GM12878 (cell line): ENCODE measurements around the gene TCF7L2. TPM values are rescaled to one million over a fixed set of nuclear protein-coding genes. Genes with fewer than 3 reads are reported as not detected.

Experiments
- ATAC-seq: fragments of 200-7000 bp; cut with Tn5 transposase; 3 replicates; pipeline ENCODE4 v1.9.1; 2020; ENCODE audit warnings: mild to moderate bottlenecking, moderate library complexity
- BruUV-seq: library from RNA; stranded (reverse); fragments of 400-500 nt; replicated peaks from 2 replicates; lab custom pipeline; 2021; lab: Mats Ljungman, UMichigan
- CTCF ChIA-PET: fragments of 300-600 bp; sonication (Branson Sonifier 250); formaldehyde crosslinking; extraction: SDS; loops from one replicate; lab custom pipeline; 2021; ENCODE audit warnings: inconsistent platforms; lab: Yijun Ruan, JAX
- POLR2A ChIA-PET: fragments of 350-600 bp; formaldehyde crosslinking; extraction: SDS; loops from one replicate; lab custom pipeline; 2021; ENCODE audit warnings: inconsistent platforms; lab: Charles Lee
- RAD21 ChIA-PET: fragments of 300-600 bp; sonication (Branson Sonifier 250); formaldehyde crosslinking; loops from one replicate; lab custom pipeline; 2023; ENCODE audit warnings: antibody characterized with exemption; ENCODE audit not compliant: unreplicated experiment; lab: Charles Lee
- SMC1A ChIA-PET: fragments of 300-600 bp; sonication (Branson Sonifier 250); formaldehyde crosslinking; loops from one replicate; lab custom pipeline; 2023; ENCODE audit not compliant: unreplicated experiment, uncharacterized antibody; lab: Charles Lee
- DNase-seq: peaks from one replicate; pipeline ENCODE4 v3.0.0-alpha.2; 2011; ENCODE audit warnings: low read depth, low spot score
- FAIRE-seq: peaks from 3 replicates; lab custom pipeline; 2011; peaks lifted over from hg19 to GRCh38; lab: Jason Lieb, UNC
- H2AFZ ChIP-seq: 2 replicates; pipeline ENCODE4 v1.6.0; 2011; ENCODE audit warnings: low read depth, low read length, control low read depth; ENCODE audit not compliant: control insufficient read depth
- H3K27ac ChIP-seq: 2 replicates; pipeline ENCODE4 v1.5.1; 2011; ENCODE audit warnings: control low read depth; ENCODE audit not compliant: control insufficient read depth, insufficient read depth
- H3K27me3 ChIP-seq, 2 experiments: replicated peaks in 1 of 2; 2 replicates each; pipeline versions ENCODE4 v1.6.0 to v1.6.1; 2011; ENCODE audit warnings: low read length in 1 of 2; ENCODE audit not compliant: control insufficient read depth in 2 of 2, insufficient read depth in 2 of 2
- H3K36me3 ChIP-seq, 2 experiments: 2 replicates each; pipeline ENCODE4 v1.5.1; 2011; ENCODE audit warnings: low read length in 1 of 2; ENCODE audit not compliant: control insufficient read depth in 2 of 2, insufficient read depth in 2 of 2
- H3K4me1 ChIP-seq: 2 replicates; pipeline ENCODE4 v1.6.1; 2011; ENCODE audit warnings: mild to moderate bottlenecking, low read length, moderate library complexity, mixed read lengths; ENCODE audit not compliant: control insufficient read depth, insufficient read depth
- H3K4me2 ChIP-seq: 2 replicates; pipeline ENCODE4 v1.6.0; 2011; ENCODE audit warnings: control low read depth; ENCODE audit not compliant: control insufficient read depth, insufficient read depth
- H3K4me3 ChIP-seq: fragments of 200-600 bp; sonication (generic); 2 replicates; pipeline ENCODE4 v1.5.1; 2016
- H3K79me2 ChIP-seq: 2 replicates; pipeline ENCODE4 v1.6.0; 2011; ENCODE audit warnings: low read length; ENCODE audit not compliant: control insufficient read depth, insufficient read depth
- H3K9ac ChIP-seq: 2 replicates; pipeline ENCODE4 v1.8.0; 2011; ENCODE audit warnings: low read length, control low read depth, mixed read lengths; ENCODE audit not compliant: control insufficient read depth, insufficient read depth
- H3K9me3 ChIP-seq: replicated peaks from 3 replicates; pipeline ENCODE4 v1.5.1; 2011; ENCODE audit warnings: mild to moderate bottlenecking, low read length; ENCODE audit not compliant: control insufficient read depth, insufficient read depth
- H4K20me1 ChIP-seq: 2 replicates; pipeline ENCODE4 v1.6.0; 2011; ENCODE audit not compliant: control insufficient read depth, insufficient read depth
- BHLHE40 ChIP-seq, 2 experiments: fragments of 450-650 bp in 1 of 2; IDR thresholded peaks; 2 replicates each; pipeline ENCODE4 v1.6.1; 2011 to 2017; ENCODE audit warnings: low read depth in 2 of 2, borderline replicate concordance in 1 of 2, improper control_type of control experiment in 1 of 2, low read length in 1 of 2, mild to moderate bottlenecking in 1 of 2
- BRCA1 ChIP-seq: IDR thresholded peaks from 2 replicates; pipeline ENCODE4 v1.6.1; 2011; ENCODE audit warnings: low read depth, low read length, improper control_type of control experiment
- CBX5 ChIP-seq: sonication (generic); IDR thresholded peaks from 2 replicates; pipeline ENCODE4 v1.6.1; 2016; ENCODE audit warnings: low read depth, moderate library complexity, mild to moderate bottlenecking, inconsistent platforms
- CREM ChIP-seq: IDR thresholded peaks from 2 replicates; pipeline ENCODE4 v1.6.1; 2014; ENCODE audit warnings: antibody characterized with exemption, low read depth
- HDAC2 ChIP-seq: fragments of 200-600 bp; sonication (generic); IDR thresholded peaks from 2 replicates; pipeline ENCODE4 v1.6.1; 2017
- IRF4 ChIP-seq: IDR thresholded peaks from 2 replicates; pipeline ENCODE4 v1.6.1; 2011; ENCODE audit warnings: low read depth, low read length
- MEF2A ChIP-seq: IDR thresholded peaks from 2 replicates; pipeline ENCODE4 v1.6.1; 2011; ENCODE audit warnings: low read depth, mild to moderate bottlenecking, low read length, moderate library complexity; ENCODE audit not compliant: insufficient read depth
- MTA2 ChIP-seq: fragments of 450-650 bp; IDR thresholded peaks from 2 replicates; pipeline ENCODE4 v1.6.1; 2016; ENCODE audit warnings: low read depth, mild to moderate bottlenecking, moderate library complexity
- PKNOX1 ChIP-seq: fragments of 450-650 bp; IDR thresholded peaks from 2 replicates; pipeline ENCODE4 v1.6.1; 2016; ENCODE audit warnings: mild to moderate bottlenecking
- RCOR1 ChIP-seq: conservative IDR thresholded peaks from 2 replicates; pipeline ENCODE4 v1.6.1; 2012; ENCODE audit warnings: low read depth, low read length, improper control_type of control experiment
- SREBF2 ChIP-seq: IDR thresholded peaks from 2 replicates; pipeline ENCODE4 v1.6.1; 2012; ENCODE audit warnings: mild to moderate bottlenecking, low read length
- TCF12 ChIP-seq: IDR thresholded peaks from 2 replicates; pipeline ENCODE4 v1.6.1; 2011; ENCODE audit warnings: low read depth, mild to moderate bottlenecking, low read length
- WRNIP1 ChIP-seq: IDR thresholded peaks from 2 replicates; pipeline ENCODE4 v1.6.1; 2011; ENCODE audit warnings: low read depth, low read length, improper control_type of control experiment, borderline replicate concordance
- ZNF274 ChIP-seq: IDR thresholded peaks from one replicate; pipeline ENCODE4 v1.8.0; 2011; ENCODE audit not compliant: insufficient read length, insufficient read depth
- WGBS: methylation state at CpG from one replicate; pipeline ENCODE4 v1.1.6; 2016; ENCODE audit warnings: low lambda C conversion rate; ENCODE audit not compliant: insufficient replicate concordance, insufficient coverage; ENCODE audit errors: missing lambda C conversion rate; 5-methylcytosine and 5-hydroxymethylcytosine counted together
- in situ Hi-C: fragments of 300-500 bp; cut with MboI; formaldehyde crosslinking; loops from 9 replicates; pipeline ENCODE4 v1.14.3; 2018; ENCODE audit warnings: mixed read lengths
- intact Hi-C: fragments of 100-400 bp; cut with micrococcal nuclease; formaldehyde crosslinking; loops from one replicate; pipeline ENCODE4 v1.14.2; 2022; ENCODE audit not compliant: unreplicated experiment
- polyA plus RNA-seq, 11 experiments: library from polyadenylated mRNA; depleted of rRNA in 4 of 11; unstranded in 6 of 11; stranded (reverse) in 5 of 11; fragments of >200 nt; fragmentation: Nextera tagmentation in 4 of 11; fragmentation: Illumina TruSeq in 1 of 11; extraction: Ambion mirVana in 4 of 11; extraction: Trizol in 1 of 11; gene quantifications; 1 replicate in 1 of 11; 2 replicates in 10 of 11; pipeline versions ENCODE4 v1.2.1 to v1.2.3, GENCODE V29; 2011 to 2016; ENCODE audit warnings: inconsistent platforms in 2 of 11, missing spikeins in 2 of 11, low read depth in 1 of 11
- total RNA-seq, 4 experiments: library from RNA; depleted of rRNA in 3 of 4; stranded (reverse); fragments of >200 nt in 3 of 4; fragmentation: Illumina TruSeq in 1 of 4; extraction: Trizol in 1 of 4; gene quantifications; 2 replicates each; pipeline versions ENCODE4 v1.2.1 to v1.2.3, GENCODE V29; 2013 to 2021

Gene TCF7L2
- total and polyA plus RNA-seq, 10 of the 15 experiments (the other 5 are each of a cell fraction or from before 2014, with no cell fraction given), result 0.02 to 1.1 (median 0.35) TPM; not detected in 4

DNA sequence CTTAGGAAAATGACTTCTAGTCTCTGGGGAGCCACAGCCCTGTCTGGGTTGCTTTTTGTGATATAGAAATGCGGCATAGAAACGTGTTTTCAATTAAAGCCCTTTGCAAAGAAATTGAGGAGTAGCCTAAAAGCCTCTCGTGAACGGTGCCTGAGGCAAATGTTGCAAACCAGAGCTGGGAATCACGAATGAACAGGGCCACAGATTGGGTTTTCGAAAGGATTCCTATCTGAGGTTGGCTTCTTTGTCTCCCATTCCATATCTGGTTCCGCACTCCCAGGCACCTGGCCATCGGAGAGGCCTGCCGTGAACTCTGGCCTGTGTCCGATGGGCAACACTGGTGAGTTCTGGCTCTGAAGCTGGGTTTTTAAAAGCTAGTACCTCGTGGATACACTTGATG is 221.6 kb downstream of the TCF7L2 start:
- Histone ChIP-seq H3K4me1 (0 out of 2 replicates have a peak, but pooled peaks cover 5% of the 10 kb centered on the region), H4K20me1 (no peaks in the 10 kb centered on the region), H3K4me2 (no peak overlapping the region), H3K27ac (no peak overlapping the region), H2AFZ (no peak overlapping the region), H3K36me3 (no peaks in the 10 kb centered on the region), H3K27me3 (no peaks in the 10 kb centered on the region; a peak in 1 of 4 replicates), H3K4me3 (no peak overlapping the region), H3K79me2 (no peaks in the 10 kb centered on the region), H3K9me3 (no peaks in the 10 kb centered on the region; the same call in 2 of the 3 replicates), H3K9ac (no peak overlapping the region)
- intact Hi-C loops (no loop called here), in situ Hi-C loops (no loop called here)
- TF ChIP-seq CBX5 (no peak), IRF4 (no peak), ZNF274 (no peak), PKNOX1 (no peak), MEF2A (no peak), HDAC2 (no peak), TCF12 (no peak)
- FAIRE-seq (no peak), DNase-seq (no peak), ATAC-seq (no peak)
- ChIA-PET CTCF (no interaction called here), POLR2A (no interaction called here), RAD21 (no interaction called here), SMC1A (no interaction called here)
- no TSS peak for BruUV-seq
- 63% methylated on average over 11 of the region's 11 CpGs for WGBS

DNA sequence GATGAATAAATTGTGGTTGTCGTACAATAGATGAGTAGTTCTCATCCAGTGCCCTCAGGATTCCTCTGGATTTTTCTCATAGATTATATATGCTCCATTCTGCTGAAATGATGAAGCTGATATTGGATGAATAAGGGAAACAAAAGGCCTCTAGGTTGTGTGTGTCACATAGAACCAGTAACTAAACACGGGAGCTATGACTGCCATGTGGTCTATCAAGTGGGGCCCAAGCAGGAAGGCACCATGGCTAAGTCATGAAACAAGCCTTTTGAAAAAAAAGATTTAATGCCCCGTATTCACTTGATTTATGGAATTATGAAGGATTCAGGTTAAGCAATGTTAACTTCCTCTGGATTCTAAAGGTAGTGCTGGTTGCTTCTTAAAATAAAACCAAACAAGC is 225.1 kb downstream of the TCF7L2 start:
- Histone ChIP-seq H3K27me3 (no peaks in the 10 kb centered on the region; a peak in 1 of 4 replicates), H3K9ac (no peak overlapping the region), H3K27ac (no peak overlapping the region), H3K36me3 (no peaks in the 10 kb centered on the region), H3K4me2 (no peak overlapping the region), H3K9me3 (no peaks in the 10 kb centered on the region), H3K4me3 (no peak overlapping the region), H3K4me1 (0 out of 2 replicates have a peak, but pooled peaks cover 3% of the 10 kb centered on the region), H4K20me1 (no peaks in the 10 kb centered on the region; the same call in 1 of the 2 replicates), H3K79me2 (no peaks in the 10 kb centered on the region), H2AFZ (no peak overlapping the region)
- BruUV-seq, result no TSS peak
- 41% methylated on average over 3 of the region's 3 CpGs for WGBS
- ChIA-PET POLR2A (interaction anchor here (0.5 kb wide), 1 partner anchor 12 kb away, joined by 3 read pairs; no protein-coding TSS in a partner anchor), CTCF (no interaction called here), RAD21 (no interaction called here), SMC1A (interaction anchor here (1.0 kb wide), 1 partner anchor 11 kb away, joined by 3 read pairs; no protein-coding TSS in a partner anchor)
- DNase-seq, result no peak
- in situ Hi-C loops (no loop called here), intact Hi-C loops (no loop called here)
- no peak for ATAC-seq
- TF ChIP-seq WRNIP1 (no peak), RCOR1 (no peak), MTA2 (no peak), CREM (no peak), BRCA1 (no peak), BHLHE40 (IDR thresholded peaks at IDR 0.05; ENCODE audit: borderline replicate concordance in 1 of 2, low read depth in 2 of 2, low read length in 1 of 2) (no peak), SREBF2 (no peak)
- no peak for FAIRE-seq
